HepG2 (cell line): ENCODE results near the gene HYAL2. TPM values are rescaled to one million over a fixed set of nuclear protein-coding genes. Genes with fewer than 3 reads are reported as not detected.

Source experiments
- AHDC1 ChIP-seq: sonication (generic); formaldehyde crosslinking; IDR thresholded peaks from 2 replicates; pipeline ENCODE4 v1.5.1; 2020; ENCODE audit warnings: mild to moderate bottlenecking, missing genetic modification reagents, borderline replicate concordance
- ARNTL ChIP-seq: sonication (generic); formaldehyde crosslinking; IDR thresholded peaks from 2 replicates; pipeline ENCODE4 v1.4.0; 2020; ENCODE audit warnings: mild to moderate bottlenecking, missing genetic modification reagents
- CREB3 ChIP-seq: sonication (generic); formaldehyde crosslinking; IDR thresholded peaks from 2 replicates; pipeline ENCODE4 v1.5.0; 2020; ENCODE audit warnings: missing genetic modification reagents
- E2F2 ChIP-seq: sonication (generic); formaldehyde crosslinking; IDR thresholded peaks from 2 replicates; pipeline ENCODE4 v1.4.0; 2020; ENCODE audit warnings: missing genetic modification reagents, borderline replicate concordance
- KDM5A ChIP-seq: fragments of 200-600 bp; sonication (generic); IDR thresholded peaks from 2 replicates; pipeline ENCODE4 v1.7.0; 2018; ENCODE audit warnings: antibody characterized with exemption, mild to moderate bottlenecking, low read length, borderline replicate concordance
- MBD4 ChIP-seq: IDR thresholded peaks from 2 replicates; pipeline ENCODE4 v1.6.1; 2012; ENCODE audit warnings: low read length, inconsistent platforms, borderline replicate concordance
- MTF2 ChIP-seq: sonication (generic); formaldehyde crosslinking; IDR thresholded peaks from 2 replicates; pipeline ENCODE4 v1.5.0; 2020; ENCODE audit warnings: missing genetic modification reagents, borderline replicate concordance
- PHF21A ChIP-seq: sonication (generic); formaldehyde crosslinking; IDR thresholded peaks from 2 replicates; pipeline ENCODE4 v1.5.0; 2020; ENCODE audit warnings: mild to moderate bottlenecking, missing genetic modification reagents
- PRDM10 ChIP-seq: sonication (generic); formaldehyde crosslinking; IDR thresholded peaks from 2 replicates; pipeline ENCODE4 v1.4.0; 2020; ENCODE audit warnings: low read depth, missing genetic modification reagents
- TFDP1 ChIP-seq: IDR thresholded peaks from 2 replicates; pipeline ENCODE4 v1.6.1; 2016; ENCODE audit warnings: missing compliant biosample characterization, missing genetic modification reagents, borderline replicate concordance
- ZNF225 ChIP-seq: sonication (generic); formaldehyde crosslinking; IDR thresholded peaks from 2 replicates; pipeline ENCODE4 v1.4.0; 2020; ENCODE audit warnings: mild to moderate bottlenecking, missing genetic modification reagents
- ZNF775 ChIP-seq: sonication (generic); formaldehyde crosslinking; IDR thresholded peaks from 2 replicates; pipeline ENCODE4 v1.4.0; 2020; ENCODE audit warnings: missing genetic modification reagents, mild to moderate bottlenecking, moderate library complexity, borderline replicate concordance
- ZNF784 ChIP-seq: sonication (generic); formaldehyde crosslinking; IDR thresholded peaks from 2 replicates; pipeline ENCODE4 v1.5.1; 2020; ENCODE audit warnings: missing genetic modification reagents, mild to moderate bottlenecking, borderline replicate concordance
- polyA plus RNA-seq, 8 experiments: library from polyadenylated mRNA; depleted of rRNA in 3 of 8; stranded (reverse) in 7 of 8; unstranded in 1 of 8; fragments of >200 nt; fragmentation: Illumina TruSeq in 4 of 8; extraction: Trizol in 4 of 8; gene quantifications; 2 replicates each; pipeline versions ENCODE4 v1.2.1 to v1.2.3, GENCODE V29; 2011 to 2016; ENCODE audit warnings: low read depth in 4 of 8, missing spikeins in 1 of 8, mixed read lengths in 1 of 8; ENCODE audit not compliant: insufficient read depth in 1 of 8
- total RNA-seq, 5 experiments: library from RNA; depleted of rRNA; stranded (reverse); fragments of >200 nt; fragmentation: Illumina TruSeq; extraction: Trizol; gene quantifications; 2 replicates each; pipeline ENCODE4 v1.2.3, GENCODE V29; 2016; ENCODE audit warnings: low read depth in 1 of 5
- TF ChIP-seq, protein P1 (sequence below): sonication (generic); formaldehyde crosslinking; IDR thresholded peaks from 2 replicates; pipeline ENCODE4 v1.8.1; 2023; ENCODE audit warnings: missing genetic modification reagents, inconsistent platforms, borderline replicate concordance

The HYAL2 gene
- total and polyA plus RNA-seq, 2 of the 13 experiments (the other 11 are each of a cell fraction or from before 2014, with no cell fraction given): 76.2 to 102 TPM

DNA sequence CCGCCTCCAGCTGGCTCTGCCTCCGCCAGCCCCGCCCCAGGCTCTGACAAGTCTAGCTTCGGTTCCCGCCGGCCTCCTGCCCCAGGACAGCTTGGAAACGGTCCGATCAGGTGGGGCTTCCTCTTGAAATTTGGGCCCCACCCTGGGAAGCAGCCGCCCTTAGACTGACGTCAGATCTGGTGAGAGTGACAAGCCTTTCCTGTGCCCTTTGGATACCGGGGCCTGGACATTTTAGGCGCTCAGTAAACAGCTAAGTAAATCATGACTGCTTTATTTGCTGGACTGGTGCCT, 23.0 kb downstream of the HYAL2 start (continued):
- TF ChIP-seq E2F2 (CRISPR knock-in tag) (no peak), PRDM10 (CRISPR knock-in tag) (peak; percentile 25; the same call in 1 of the 2 replicates), MBD4 (no peak), ZNF225 (no peak; the same call in 1 of the 2 replicates), KDM5A (no peak), PHF21A (CRISPR knock-in tag) (peak; percentile 86), ZNF775 (CRISPR knock-in tag) (no peak), TFDP1 (CRISPR knock-in tag) (peak; percentile 16; the same call in 1 of the 2 replicates), CREB3 (CRISPR knock-in tag) (no peak), MTF2 (CRISPR knock-in tag) (no peak), AHDC1 (CRISPR knock-in tag) (no peak), ZNF784 (CRISPR knock-in tag) (no peak), ARNTL (CRISPR knock-in tag) (no peak)
- TF ChIP-seq, protein P1, sequence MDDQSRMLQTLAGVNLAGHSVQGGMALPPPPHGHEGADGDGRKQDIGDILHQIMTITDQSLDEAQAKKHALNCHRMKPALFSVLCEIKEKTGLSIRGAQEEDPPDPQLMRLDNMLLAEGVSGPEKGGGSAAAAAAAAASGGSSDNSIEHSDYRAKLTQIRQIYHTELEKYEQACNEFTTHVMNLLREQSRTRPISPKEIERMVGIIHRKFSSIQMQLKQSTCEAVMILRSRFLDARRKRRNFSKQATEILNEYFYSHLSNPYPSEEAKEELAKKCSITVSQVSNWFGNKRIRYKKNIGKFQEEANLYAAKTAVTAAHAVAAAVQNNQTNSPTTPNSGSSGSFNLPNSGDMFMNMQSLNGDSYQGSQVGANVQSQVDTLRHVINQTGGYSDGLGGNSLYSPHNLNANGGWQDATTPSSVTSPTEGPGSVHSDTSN: no peak
